HG02885 (cell line): ENCODE results near the gene SLAMF7.
"Not testable (repeated sequence)": the region's sequence is repeated elsewhere in the genome, so short reads cannot be mapped to it uniquely, and the experiment has no call there.

ENCODE experiments used
- ATAC-seq: cut with Tn5 transposase; IDR thresholded peaks from one replicate; pipeline ENCODE4 v1.9.1; 2021; ENCODE audit warnings: mild to moderate bottlenecking; ENCODE audit not compliant: unreplicated experiment, poor library complexity

The SLAMF7 gene

DNA sequence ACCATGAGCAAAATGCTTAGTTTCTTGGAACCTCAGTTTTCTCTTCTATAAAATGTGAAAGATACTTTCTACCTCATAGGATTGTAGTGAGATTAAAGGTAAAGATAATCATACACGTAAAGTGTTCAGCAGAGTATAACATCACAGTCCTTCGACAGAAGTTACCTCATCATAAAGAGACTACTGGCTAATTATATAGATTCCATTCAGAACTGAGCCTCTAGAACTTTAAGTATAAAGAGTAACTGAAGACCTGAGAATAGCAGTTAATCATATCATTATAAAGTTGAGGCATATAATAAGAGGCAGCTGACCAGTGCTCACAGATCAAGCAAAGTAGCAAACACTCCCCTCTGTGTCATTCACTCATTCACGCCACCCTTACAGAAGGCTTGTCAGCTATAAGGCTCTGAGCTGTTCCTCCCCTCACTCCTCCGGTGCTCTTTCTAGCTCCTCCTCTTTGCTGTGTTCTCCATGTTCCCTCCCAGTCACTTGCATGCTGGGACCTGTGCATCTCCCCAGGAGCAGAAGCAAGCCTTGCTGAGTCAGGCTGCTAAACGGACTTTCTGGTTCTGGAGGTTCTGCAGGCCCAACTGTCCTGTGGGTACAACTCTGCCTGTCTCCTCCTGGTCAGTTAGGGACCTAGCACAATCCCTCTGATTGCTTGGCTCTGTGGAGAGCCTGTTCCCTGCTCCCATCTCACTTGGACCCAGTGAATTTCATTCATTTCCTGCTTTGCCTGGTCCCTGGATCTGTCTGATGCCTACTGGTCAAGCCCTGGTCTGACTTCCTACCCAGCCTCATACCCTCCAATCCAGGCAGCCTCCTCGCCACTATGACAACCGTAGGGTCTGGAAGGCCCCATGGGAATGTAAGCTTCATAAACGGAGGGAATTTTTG, 28.6 kb downstream of the SLAMF7 start:
- peak; percentile 81 for ATAC-seq

DNA sequence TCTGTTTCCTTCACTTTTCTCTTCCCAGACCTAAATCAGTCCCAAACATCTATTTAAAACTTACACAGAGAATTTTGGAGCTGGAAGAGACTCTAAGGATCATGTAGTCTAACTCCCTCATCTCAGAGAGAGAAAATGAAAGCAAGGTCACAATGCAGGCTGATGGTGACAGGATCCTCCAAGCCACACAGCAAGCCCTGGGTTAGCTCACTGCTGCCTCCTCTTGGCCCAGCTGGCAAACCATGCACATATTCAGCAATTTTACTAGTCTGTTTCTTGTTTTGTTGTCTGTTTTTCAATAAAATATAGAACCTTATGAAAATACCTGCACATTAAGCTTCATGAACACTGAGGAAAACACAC, 29.2 kb downstream of the SLAMF7 start:
- peak; percentile 83 for ATAC-seq

DNA sequence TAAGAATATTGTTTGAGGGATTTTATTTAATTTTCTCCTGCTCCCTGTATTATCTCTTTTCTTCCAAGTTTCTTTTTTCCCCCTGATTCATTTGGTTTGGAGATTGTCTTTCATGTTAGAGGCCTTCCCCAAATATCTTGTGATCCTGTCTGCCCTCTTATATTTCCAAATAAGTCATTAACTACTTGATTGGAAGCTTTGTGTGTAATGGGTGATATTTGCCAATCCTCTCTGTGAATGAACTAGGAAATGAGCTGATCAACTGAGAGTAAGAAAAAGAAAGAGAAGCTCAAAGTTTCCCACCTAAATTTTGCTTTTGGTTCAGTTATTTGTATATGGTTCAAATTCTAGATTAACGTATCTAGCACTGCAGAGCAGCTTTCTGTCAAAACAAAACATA, 33.3 kb downstream of the SLAMF7 start:
- no peak for ATAC-seq

DNA sequence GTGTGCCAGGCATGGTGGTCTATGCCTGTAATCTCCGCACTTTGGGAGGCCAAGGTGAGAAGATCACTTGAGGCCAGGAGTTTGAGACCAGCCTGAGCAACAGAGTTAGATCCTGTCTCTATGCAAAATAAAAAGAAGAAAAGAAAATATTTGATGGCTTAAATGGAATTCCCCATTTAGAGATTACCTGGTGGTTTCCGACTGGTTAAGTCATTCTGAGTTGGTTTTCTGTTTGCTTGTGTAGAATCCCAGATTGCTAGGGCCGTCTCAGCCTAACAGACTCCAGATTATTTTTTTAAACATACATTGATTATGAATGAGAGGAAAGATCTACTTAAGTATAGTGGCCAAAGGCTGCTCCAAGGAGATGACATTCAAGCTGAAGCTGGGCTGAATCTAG, 34.0 kb downstream of the SLAMF7 start:
- no peak for ATAC-seq

DNA sequence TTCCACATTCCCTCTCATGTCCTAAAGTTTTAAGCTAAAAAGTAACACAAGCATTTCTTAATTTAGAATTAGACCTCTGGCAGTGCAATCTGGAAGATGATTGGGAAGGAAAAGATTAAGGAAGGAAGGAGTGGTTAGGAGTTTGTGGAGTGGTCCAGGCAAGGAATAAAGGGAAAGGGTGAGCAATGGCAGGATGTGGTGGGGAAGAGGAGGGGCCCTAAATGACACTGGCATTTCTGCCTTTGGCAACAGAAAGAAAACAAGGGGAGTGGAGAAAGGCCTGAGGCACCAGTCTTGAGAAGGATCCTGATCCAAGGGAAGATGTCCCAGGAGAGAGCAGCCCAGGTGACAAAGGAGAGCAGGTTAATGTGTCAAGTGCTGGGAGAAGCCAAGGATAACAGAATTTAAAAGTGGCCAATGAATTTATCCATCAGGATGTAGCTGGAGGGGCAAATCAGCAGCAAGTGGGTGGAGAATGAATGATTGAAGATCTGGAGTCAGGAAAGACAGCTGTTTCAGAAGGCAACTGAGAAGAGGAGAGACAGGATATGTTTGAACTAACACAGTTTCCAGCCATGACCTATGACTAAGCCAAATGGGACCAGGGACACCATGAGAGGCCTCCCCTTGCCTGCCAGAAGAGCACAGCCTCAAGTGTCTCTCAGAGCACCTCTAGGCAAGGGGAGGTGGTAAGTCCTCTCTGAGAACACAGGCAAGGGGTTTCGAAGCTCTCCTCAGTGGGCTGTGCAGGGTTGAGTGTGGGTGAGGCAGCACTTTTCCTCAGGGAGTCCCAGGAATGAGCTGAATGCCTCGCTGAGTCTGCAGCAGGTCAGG, 36.1 kb downstream of the SLAMF7 start:
- no peak for ATAC-seq

DNA sequence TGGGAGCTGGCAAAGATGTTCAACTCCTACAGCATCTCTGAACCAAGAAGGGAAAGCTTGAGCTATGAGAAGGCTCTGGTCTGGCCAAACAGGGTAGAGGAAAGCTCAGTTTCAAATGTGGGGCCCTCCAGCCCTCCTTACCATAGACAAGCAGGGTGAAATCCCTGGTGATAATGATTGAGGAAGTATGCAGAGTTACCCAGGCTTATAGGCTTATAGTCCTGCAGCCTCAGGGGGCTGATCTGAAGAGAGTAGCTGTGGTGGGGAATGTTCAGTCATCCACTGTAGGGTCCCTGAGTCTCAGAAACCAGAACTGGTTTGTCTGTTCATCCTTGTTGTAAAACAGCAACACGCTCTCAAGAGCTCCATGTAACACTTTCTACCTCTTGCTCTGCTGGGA, 37.1 kb downstream of the SLAMF7 start:
- no peak for ATAC-seq

DNA sequence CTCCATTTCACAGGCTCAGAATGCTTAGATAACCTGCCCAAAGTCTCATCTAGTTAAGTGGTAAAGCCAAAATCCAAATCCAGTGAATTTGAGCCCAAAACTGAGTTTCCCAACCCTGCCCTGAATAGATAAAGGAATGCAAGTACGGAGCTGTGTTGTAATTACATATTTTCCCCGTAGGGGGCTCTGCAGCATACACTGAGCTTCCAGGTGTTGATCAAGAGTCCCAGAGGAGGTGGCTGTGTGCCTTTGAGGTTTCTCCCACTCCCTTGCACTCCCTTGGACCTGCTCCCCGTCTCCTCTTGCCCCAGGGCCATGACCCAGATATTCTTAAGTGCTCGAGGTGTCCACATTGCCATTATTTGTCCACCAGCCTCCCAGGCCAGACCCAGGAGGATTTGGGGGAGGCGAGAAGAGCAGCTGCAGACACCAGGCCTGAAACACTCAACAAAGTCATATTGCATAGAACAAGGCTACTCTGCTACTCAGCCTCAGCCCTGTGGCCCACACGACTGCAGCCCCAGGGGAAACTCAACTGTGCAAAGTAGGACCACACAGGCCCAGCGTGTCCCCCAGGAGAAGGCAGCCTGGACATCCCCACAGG, 38.5 kb downstream of the SLAMF7 start:
- ATAC-seq = no peak

DNA sequence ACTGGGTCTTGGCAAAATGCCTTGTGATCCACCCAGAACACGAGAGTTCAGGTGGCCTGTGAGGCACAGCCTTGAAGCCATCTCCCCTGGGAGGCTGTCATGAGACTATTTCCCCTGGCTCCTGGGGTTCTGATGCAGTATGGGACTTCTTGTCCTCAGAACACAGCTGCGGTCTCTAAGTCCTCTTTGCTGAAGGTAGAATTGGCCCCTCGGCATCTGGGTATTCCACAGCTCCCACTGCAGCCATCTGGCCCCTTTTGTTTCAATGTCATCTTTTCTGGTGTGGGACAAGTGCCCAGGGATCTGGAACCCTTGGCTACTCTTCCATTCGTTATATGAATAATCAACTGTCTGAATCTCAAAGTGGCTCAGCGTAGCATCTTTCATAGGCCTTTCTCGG, 39.9 kb downstream of the SLAMF7 start:
- no peak for ATAC-seq

DNA sequence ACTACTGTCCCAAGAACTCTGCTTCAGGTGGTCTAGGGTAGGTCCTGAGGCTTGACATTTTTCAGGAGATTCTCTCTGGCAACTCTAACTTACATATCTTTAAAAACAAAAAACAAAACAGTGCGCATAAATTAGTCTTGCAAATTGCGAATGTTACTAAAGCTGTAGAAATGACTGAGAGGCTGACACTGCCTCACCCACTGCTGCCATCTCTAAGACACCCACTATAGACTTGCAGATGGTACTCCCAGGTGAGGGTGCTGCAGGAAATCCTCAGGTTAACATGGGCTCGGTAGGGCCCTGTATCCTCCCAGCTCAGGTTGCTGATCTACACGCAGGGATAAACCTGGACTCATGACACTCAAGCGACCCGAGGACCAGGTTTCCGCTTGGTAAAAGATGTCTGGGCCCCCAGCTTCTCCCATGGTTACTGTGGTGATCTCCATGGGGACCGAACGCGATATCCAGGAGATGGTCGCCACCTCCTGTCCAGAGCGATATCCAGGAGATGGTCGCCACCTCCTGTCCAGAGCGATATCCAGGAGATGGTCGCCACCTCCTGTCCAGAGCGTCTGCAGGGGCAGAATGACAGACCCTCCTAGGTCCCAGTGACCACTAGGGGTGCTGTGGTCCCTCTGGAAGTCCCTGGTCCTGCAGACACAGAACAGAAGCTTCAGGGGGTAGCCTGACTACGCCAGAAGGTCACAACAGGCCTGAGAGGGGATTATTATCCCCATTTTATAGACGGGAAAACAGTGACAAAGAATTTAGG, 40.8 kb downstream of the SLAMF7 start:
- ATAC-seq = no peak

DNA sequence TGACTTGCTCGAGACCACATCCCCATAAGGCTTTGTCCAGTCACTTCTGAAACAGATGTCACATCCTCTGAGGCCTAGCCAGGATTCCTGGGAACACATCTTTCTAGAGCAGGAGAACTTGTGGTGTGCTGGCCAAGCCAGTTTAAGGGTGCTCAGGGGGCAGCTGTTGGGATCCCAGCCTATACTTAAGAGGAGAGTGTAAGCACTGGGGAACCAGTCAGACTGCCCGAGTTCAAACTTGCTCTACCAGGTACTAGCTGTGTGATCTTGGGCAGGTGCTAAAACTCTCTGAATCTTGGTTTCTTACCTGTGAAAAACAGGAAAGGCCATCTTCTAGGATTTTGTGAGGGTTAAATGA, 41.3 kb downstream of the SLAMF7 start:
- ATAC-seq = no peak

DNA sequence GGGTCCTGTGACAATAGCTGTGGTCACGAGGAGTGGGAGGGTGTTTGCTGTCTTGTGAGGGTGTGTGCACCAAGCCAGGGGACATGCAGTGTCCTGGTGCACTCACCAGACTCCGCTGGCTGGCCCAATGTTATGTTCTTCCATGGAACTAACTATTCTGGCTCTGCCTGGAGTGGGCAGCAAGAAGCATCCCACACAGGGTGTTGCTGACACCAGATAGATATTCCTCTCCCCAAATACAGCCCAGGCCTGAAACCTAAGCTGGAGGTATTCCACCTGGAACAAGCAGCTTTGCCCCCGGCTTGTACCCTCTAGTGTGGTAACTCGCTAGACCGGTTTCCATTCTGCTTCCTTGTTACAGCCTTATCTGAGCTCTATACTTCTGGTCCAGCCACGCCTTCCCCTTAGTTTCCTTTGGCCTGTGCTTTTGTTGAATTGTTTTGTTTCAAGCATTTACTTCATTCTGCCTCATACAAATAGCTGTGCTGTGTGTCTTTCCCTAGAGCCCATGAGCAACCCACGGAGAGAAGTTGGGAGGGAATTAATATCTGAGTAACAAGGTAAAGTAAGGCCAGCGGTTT, 42.2 kb downstream of the SLAMF7 start:
- no peak for ATAC-seq

DNA sequence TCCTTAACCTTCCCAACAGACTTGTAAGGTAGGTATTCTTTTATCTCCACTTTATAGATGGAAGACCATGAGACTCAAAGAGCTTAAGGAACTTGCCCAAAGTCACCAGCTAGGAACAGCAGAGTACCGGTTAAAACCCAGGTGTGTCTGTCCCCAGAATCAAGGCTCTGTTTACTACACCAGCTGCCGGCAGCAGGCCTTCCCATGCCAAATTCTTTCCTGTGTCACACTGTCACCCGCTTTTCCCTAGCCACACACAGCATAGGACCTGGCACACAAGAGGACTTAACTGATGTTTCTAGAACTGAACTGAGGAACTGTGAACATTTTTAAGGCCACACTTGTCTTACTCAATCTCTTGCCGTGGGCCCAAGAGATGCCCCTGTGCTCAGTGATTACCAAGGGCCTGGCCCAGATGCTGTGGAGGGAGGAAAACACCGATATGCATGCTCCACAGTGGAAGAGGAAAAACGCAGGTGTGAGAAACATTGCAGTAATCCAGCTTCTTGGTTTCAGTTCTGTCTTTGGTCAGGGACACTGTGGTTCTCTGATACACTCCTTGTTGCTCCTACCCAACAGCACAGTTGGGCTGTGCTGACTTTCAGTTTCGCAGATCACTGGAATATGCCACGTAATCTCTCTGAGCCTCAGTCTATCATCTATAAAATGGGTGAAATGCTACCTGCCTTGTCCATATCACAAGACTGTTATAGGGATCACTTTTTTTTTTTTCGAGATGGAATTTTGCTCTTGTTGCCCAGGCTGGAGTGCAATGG, 43.1 kb downstream of the SLAMF7 start:
- ATAC-seq = peak; percentile 92

DNA sequence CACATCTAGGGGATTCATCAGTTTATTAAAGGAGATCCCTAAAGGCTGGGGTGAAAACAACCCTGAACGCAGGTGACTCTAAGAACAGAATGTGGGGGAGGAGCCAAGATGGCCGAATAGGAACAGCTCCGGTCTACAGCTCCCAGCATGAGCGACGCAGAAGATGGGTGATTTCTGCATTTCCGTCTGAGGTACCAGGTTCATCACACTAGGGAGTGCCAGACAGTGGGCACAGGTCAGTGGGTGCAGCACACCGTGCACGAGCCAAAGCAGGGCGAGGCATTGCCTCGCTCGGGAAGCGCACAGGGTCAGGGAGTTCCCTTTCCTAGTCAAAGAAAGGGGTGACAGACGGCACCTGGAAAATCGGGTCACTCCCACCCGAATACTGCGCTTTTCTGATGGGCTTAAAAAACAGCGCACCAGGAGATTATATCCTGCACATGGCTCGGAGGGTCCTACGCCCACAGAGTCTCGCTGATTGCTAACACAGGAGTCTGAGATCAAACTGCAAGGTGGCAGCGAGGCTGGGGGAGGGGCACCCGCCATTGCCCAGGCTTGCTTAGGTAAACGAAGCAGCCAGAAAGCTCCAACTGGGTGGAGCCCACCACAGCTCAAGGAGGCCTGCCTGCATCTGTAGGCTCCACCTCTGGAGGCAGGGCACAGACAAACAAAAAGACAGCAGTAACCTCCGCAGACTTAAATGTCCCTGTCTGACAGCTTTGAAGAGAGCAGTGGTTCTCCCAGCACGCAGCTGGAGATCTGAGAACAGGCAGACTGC, 44.1 kb downstream of the SLAMF7 start:
- not testable (repeated sequence) for ATAC-seq

DNA sequence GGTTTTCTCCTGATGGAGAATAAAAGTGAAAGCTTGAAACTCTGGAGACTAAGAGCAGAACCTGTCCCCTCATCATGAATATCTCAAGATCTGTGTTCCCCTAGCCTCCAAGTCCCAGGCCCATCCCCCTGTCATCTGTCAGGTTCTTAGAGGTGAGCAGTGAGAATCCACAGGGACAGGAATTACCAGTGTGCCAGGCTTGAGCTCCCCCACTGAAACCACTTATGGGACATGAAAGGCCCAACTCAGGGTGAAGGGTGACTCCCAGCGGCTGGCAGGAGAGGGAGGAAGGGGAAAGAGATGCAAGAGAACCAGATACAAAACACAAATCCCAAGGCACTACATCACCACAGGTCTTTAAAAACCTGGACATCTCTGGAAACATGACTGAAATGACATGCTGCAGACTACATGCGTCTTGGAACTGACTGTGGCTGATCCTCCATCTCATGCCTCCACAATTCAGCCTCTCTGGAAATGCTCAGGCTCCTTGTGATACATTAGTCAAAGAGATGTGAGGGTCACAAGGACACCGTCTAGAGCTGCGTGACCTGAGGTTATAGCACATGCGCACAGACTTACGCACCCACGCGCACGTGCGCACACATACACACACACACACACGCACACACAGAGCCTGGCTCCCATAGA, 50.1 kb downstream of the SLAMF7 start:
- peak; percentile 45 for ATAC-seq

DNA sequence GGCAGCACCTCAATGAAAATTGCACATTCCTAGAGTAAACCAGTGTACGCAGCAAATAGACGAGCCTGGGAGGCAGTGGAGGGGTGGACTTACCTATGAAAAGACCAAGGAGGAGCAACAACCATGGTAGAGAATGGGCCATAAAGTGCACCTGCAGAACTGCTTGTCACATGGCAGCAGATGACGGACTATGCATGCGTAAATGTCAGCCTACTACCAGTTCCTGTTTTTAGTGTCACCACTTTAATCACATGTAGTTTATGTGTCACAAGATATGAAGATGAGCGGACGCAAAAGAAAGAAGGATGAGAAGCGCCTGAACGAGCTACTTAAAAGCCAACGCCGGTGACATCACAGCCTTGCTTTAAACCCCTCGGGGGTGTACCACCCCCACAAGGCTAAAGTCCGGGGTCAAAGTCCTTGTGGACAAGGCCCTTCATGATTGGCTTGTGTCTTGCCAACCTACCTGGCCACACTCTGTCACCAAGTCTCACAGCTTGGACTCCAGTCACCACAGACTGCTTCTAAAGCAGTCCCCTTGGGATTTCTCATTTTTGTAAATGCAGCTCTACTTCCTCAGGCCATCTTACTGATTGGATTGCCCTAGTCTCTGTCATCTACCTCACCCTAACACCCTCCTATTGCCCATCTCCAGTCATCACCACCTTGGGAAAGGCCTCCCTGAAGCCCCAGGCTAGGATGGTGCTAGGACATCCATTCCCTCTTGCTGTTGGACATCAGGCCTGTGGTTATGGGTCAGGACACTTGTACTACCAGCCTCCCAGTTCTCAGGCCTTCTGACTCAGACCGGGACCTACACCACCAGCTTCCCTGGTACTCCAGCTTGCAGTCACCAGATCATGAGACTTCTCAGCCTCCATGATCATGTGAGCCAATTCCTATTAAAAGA, 50.9 kb downstream of the SLAMF7 start:
- peak; percentile 90 for ATAC-seq

DNA sequence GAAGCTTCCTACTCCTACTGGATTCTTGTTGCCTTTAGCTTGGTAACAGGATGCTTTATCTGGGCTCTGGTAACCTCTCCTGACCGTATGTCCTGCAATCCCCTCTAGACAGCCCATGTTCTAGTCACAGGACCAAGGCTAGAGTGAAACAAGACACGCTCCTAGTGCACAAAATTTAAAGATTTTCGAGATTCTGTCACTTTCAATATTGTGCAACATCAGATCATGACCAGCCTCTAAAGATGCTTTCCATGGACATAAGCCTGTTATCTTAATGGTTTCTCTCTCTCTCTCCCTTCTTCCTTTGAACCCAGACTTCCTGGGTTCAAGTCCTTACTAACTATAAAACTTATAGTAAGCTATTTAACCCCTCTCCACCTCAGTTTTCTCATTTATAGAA, 55.3 kb downstream of the SLAMF7 start:
- no peak for ATAC-seq

DNA sequence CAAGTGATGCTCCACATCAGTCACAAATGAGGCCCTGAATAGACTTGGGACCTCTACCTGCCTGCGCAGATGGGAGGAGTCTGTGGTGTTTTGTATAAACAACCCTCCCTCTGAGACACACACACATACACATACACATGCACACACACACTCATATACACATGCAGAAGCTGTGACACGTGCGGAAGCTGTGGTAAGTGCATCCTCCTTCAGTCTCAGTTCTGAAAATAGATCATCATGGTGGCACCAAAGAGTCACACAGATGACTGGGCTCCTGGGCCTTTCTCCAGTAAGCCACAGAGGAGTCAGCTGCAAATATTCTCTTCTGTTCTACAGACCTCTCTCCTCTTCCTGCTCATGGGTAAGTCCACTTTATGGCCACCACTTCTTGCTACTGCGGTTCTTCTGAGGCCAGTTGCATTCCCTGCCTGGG, 56.9 kb downstream of the SLAMF7 start, which contains the start of gene LY9:
Gene LY9, plus strand, starts transcription at position 224 of the 433 bp plus-strand sequence. Its CDS starts 14 bp downstream, at position 238.
- peak; percentile 79 for ATAC-seq
